GM23338 (cell line): Measurements from ENCODE around the gene CHRDL2. TPM values are rescaled to one million over a fixed set of nuclear protein-coding genes. Genes with fewer than 3 reads are reported as not detected.

Source experiments
- ATAC-seq: fragments of 200-7000 bp; cut with Tn5 transposase; 3 replicates; pipeline ENCODE4 v1.9.1; 2020
- DNase-seq: peaks from one replicate; pipeline ENCODE4 v3.0.0-alpha.2; 2015; ENCODE audit warnings: low spot score
- H2AFZ ChIP-seq: fragments of 200-600 bp; sonication (generic); 2 replicates; pipeline ENCODE4 v1.8.0; 2016; ENCODE audit warnings: antibody characterized with exemption, mild to moderate bottlenecking, moderate library complexity
- H3F3A ChIP-seq: fragments of 200-600 bp; sonication (generic); replicated peaks from 2 replicates; pipeline ENCODE4 v1.8.0; 2017; ENCODE audit warnings: antibody characterized with exemption, mixed run types, low read depth
- H3K27ac ChIP-seq: fragments of 200-600 bp; sonication (generic); 2 replicates; pipeline ENCODE4 v1.6.1; 2016; ENCODE audit warnings: low read depth
- H3K27me3 ChIP-seq: fragments of 200-600 bp; sonication (generic); 2 replicates; pipeline ENCODE4 v1.8.0; 2016; ENCODE audit warnings: mild to moderate bottlenecking, mixed run types, moderate library complexity; ENCODE audit not compliant: insufficient read depth
- H3K36me3 ChIP-seq: fragments of 200-600 bp; sonication (generic); 2 replicates; pipeline ENCODE4 v1.8.0; 2016; ENCODE audit warnings: mild to moderate bottlenecking; ENCODE audit not compliant: insufficient read depth
- H3K4me1 ChIP-seq: fragments of 200-600 bp; sonication (generic); 2 replicates; pipeline ENCODE4 v1.8.0; 2016; ENCODE audit warnings: mild to moderate bottlenecking, moderate library complexity; ENCODE audit not compliant: insufficient read depth
- H3K4me2 ChIP-seq: fragments of 200-600 bp; sonication (generic); 2 replicates; pipeline ENCODE4 v1.7.1; 2017; ENCODE audit warnings: mixed run types
- H3K4me3 ChIP-seq: fragments of 200-600 bp; sonication (generic); 2 replicates; pipeline ENCODE4 v1.6.1; 2016; ENCODE audit warnings: mixed run types
- H3K79me2 ChIP-seq: fragments of 200-600 bp; sonication (generic); replicated peaks from 2 replicates; pipeline ENCODE4 v1.8.0; 2017; ENCODE audit warnings: mild to moderate bottlenecking; ENCODE audit not compliant: insufficient read depth
- H3K9me2 ChIP-seq: fragments of 200-600 bp; sonication (generic); 2 replicates; pipeline ENCODE4 v1.8.0; 2017; ENCODE audit not compliant: insufficient read depth
- H4K20me1 ChIP-seq: fragments of 200-600 bp; sonication (generic); replicated peaks from 2 replicates; pipeline ENCODE4 v1.8.0; 2017; ENCODE audit warnings: mild to moderate bottlenecking; ENCODE audit not compliant: insufficient read depth
- H3K27ac Mint-ChIP-seq: 2 replicates; pipeline ENCODE4 v1.8.0; 2020; ENCODE audit warnings: inconsistent platforms, mild to moderate bottlenecking, moderate library complexity, mixed read lengths
- H3K27me3 Mint-ChIP-seq: 3 replicates; pipeline ENCODE4 v1.8.0; 2022; ENCODE audit warnings: low read depth, mild to moderate bottlenecking, moderate library complexity, mixed read lengths, inconsistent platforms; ENCODE audit not compliant: insufficient read depth, poor library complexity
- H3K36me3 Mint-ChIP-seq: 3 replicates; pipeline ENCODE4 v1.8.0; 2021; ENCODE audit warnings: low read depth, mild to moderate bottlenecking, inconsistent platforms, moderate library complexity, mixed read lengths
- H3K4me1 Mint-ChIP-seq: 3 replicates; pipeline ENCODE4 v1.8.0; 2020; ENCODE audit warnings: mild to moderate bottlenecking, inconsistent platforms, mixed read lengths
- H3K4me3 Mint-ChIP-seq: 3 replicates; pipeline ENCODE4 v1.8.0; 2021; ENCODE audit warnings: moderate library complexity, mild to moderate bottlenecking, inconsistent platforms, mixed read lengths
- H3K9me3 Mint-ChIP-seq: 3 replicates; pipeline ENCODE4 v1.8.0; 2020; ENCODE audit warnings: moderate library complexity, mild to moderate bottlenecking, inconsistent platforms, mixed read lengths
- CREB1 ChIP-seq: fragments of 250-450 bp; sonication (Bioruptor Pico); IDR thresholded peaks from 2 replicates; pipeline ENCODE4 v1.5.0; 2020; ENCODE audit warnings: low read depth, mild to moderate bottlenecking, moderate library complexity
- EZH2 ChIP-seq: fragments of 200-600 bp; sonication (generic); IDR thresholded peaks from one replicate; pipeline ENCODE4 v1.8.0; 2017; ENCODE audit warnings: antibody characterized with exemption, mild to moderate bottlenecking, low read depth; ENCODE audit not compliant: unreplicated experiment
- JUNB ChIP-seq: IDR thresholded peaks from one replicate; pipeline ENCODE4 v1.6.1; 2016; ENCODE audit warnings: antibody characterized with exemption; ENCODE audit not compliant: unreplicated experiment
- NANOG ChIP-seq: IDR thresholded peaks from 2 replicates; pipeline ENCODE4 v1.6.1; 2016; ENCODE audit warnings: antibody characterized with exemption, borderline replicate concordance
- POLR2AphosphoS5 ChIP-seq: IDR thresholded peaks from 2 replicates; pipeline ENCODE4 v1.6.1; 2016; ENCODE audit warnings: antibody characterized with exemption, low read depth
- REST ChIP-seq: IDR thresholded peaks from one replicate; pipeline ENCODE4 v1.6.1; 2018; ENCODE audit warnings: antibody characterized with exemption; ENCODE audit not compliant: unreplicated experiment
- STAT1 ChIP-seq: IDR thresholded peaks from one replicate; pipeline ENCODE4 v1.6.1; 2016; ENCODE audit warnings: antibody characterized with exemption; ENCODE audit not compliant: unreplicated experiment
- ZNF114 ChIP-seq: fragments of 250-450 bp; sonication (Bioruptor Pico); IDR thresholded peaks from 2 replicates; pipeline ENCODE4 v1.5.0; 2020; ENCODE audit warnings: mild to moderate bottlenecking, moderate library complexity
- ZNF331 ChIP-seq: fragments of 250-450 bp; sonication (Bioruptor Pico); IDR thresholded peaks from 2 replicates; pipeline ENCODE4 v1.5.0; 2020; ENCODE audit warnings: low read depth, mild to moderate bottlenecking, moderate library complexity
- ZNF462 ChIP-seq: fragments of 250-450 bp; sonication (Bioruptor Pico); IDR thresholded peaks from 2 replicates; pipeline ENCODE4 v1.5.0; 2020; ENCODE audit warnings: mild to moderate bottlenecking, moderate library complexity
- polyA plus RNA-seq: library from polyadenylated mRNA; unstranded; fragments of >200 nt; fragmentation: Nextera tagmentation; extraction: Ambion mirVana; gene quantifications from 2 replicates; pipeline ENCODE4 v1.2.1, GENCODE V29; 2016
- total RNA-seq: library from RNA; depleted of rRNA; stranded (reverse); fragments of >200 nt; shearing (Covaris generic); gene quantifications from 2 replicates; pipeline ENCODE4 v1.2.3, GENCODE V29; 2014
- TF ChIP-seq, protein P1 (sequence below), 2 experiments: fragments of 200-600 bp in 1 of 2; sonication (generic) in 1 of 2; conservative IDR thresholded peaks; 2 replicates each; pipeline versions ENCODE4 v1.5.1 to v1.6.1; 2016 to 2017; ENCODE audit warnings: antibody characterized with exemption in 2 of 2, low read depth in 2 of 2, mild to moderate bottlenecking in 2 of 2, moderate library complexity in 1 of 2

The CHRDL2 gene
- total and polyA plus RNA-seq, 2 experiments from 2014 or later: 0.21 TPM; not detected in 1

DNA sequence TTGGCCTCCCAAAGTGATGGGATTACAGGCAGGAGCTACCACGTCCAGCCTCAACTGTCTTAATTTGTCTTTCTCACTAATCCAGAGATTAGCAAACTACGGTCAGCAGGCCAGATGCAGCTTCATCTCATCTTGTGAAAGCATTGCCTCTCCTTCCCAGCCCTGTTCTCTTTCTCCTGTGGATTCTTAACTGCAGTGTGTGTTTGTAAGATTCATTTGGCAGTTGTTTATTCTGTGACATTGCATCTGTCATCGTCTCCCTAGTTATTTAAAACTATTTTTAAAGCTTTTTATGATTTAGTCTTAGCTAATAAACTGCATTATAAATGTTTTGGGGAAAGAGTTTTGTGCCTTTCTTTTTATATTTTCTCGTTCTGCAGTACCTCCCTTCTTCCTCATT is 46.7 kb upstream of the CHRDL2 start:
- H3K27me3 ChIP-seq: no peaks in the 10 kb centered on the region
- Mint-ChIP-seq H3K27ac (no peak overlapping the region), H3K27me3 (no peaks in the 10 kb centered on the region), H3K4me3 (no peak overlapping the region), H3K9me3 (no peaks in the 10 kb centered on the region), H3K36me3 (no peaks in the 10 kb centered on the region), H3K4me1 (no peaks in the 10 kb centered on the region)
- no peaks in the 10 kb centered on the region for H3K4me1 ChIP-seq
- no peak overlapping the region for H3K4me2 ChIP-seq
- no peak overlapping the region for H3K4me3 ChIP-seq
- H3K9me2 ChIP-seq: no peaks in the 10 kb centered on the region
- DNase-seq (no peak), ATAC-seq (no peak)
- H3K79me2 ChIP-seq: peaks cover 63% of the 10 kb centered on the region
- TF ChIP-seq EZH2 (no peak), ZNF331 (CRISPR knock-in tag) (no peak), NANOG (no peak), ZNF462 (CRISPR knock-in tag) (no peak), JUNB (no peak), STAT1 (no peak), REST (no peak), POLR2AphosphoS5 (no peak), CREB1 (CRISPR knock-in tag) (no peak), ZNF114 (CRISPR knock-in tag) (no peak)
- TF ChIP-seq, protein P1, sequence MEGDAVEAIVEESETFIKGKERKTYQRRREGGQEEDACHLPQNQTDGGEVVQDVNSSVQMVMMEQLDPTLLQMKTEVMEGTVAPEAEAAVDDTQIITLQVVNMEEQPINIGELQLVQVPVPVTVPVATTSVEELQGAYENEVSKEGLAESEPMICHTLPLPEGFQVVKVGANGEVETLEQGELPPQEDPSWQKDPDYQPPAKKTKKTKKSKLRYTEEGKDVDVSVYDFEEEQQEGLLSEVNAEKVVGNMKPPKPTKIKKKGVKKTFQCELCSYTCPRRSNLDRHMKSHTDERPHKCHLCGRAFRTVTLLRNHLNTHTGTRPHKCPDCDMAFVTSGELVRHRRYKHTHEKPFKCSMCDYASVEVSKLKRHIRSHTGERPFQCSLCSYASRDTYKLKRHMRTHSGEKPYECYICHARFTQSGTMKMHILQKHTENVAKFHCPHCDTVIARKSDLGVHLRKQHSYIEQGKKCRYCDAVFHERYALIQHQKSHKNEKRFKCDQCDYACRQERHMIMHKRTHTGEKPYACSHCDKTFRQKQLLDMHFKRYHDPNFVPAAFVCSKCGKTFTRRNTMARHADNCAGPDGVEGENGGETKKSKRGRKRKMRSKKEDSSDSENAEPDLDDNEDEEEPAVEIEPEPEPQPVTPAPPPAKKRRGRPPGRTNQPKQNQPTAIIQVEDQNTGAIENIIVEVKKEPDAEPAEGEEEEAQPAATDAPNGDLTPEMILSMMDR (conservative IDR thresholded peaks at IDR 0.05; ENCODE audit: low read depth in 2 of 2): no peak
- H3K27ac ChIP-seq: no peak overlapping the region
- no peaks in the 10 kb centered on the region for H3F3A ChIP-seq
- peaks cover 17% of the 10 kb centered on the region; the same call in 1 of the 2 replicates for H4K20me1 ChIP-seq
- H2AFZ ChIP-seq: no peak overlapping the region
- no peaks in the 10 kb centered on the region for H3K36me3 ChIP-seq
